ENCODE data around the gene DERL2.
A peak's percentile ranks its signal among the peaks of the same experiment; 100 is the strongest.

The DERL2 gene

DNA sequence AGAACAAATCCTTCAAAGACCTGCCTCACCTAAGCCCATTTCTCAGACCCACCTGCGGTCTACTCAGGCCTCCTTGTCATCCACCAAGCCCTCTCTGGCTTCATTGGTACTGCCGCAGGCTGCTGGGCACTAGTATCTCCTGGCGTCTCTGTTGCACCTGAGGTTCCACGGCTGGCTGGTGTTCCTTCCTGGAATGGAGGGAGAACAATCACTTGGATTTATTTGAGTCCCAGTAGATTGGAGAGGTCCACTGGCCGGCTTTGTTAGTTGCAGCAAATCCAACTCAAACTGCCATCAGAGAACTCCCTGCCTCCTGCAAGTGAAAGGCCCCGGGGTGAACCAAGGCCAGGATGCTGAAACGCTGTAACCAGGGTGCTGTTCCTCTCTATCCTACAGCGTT, 15.7 kb upstream of the DERL2 start:
- no peak for DNase-seq (ENCODE audit: low read depth)

- peak; percentile 66 for DNase-seq (ENCODE audit: low read depth)
These were observed 14.8 kb upstream of the DERL2 start for GRCh38 chr17:5500589-5501391.

- no peak for DNase-seq (ENCODE audit: low read depth)
These were observed 14.2 kb upstream of the DERL2 start for GRCh38 chr17:5500247-5500588.

DNA sequence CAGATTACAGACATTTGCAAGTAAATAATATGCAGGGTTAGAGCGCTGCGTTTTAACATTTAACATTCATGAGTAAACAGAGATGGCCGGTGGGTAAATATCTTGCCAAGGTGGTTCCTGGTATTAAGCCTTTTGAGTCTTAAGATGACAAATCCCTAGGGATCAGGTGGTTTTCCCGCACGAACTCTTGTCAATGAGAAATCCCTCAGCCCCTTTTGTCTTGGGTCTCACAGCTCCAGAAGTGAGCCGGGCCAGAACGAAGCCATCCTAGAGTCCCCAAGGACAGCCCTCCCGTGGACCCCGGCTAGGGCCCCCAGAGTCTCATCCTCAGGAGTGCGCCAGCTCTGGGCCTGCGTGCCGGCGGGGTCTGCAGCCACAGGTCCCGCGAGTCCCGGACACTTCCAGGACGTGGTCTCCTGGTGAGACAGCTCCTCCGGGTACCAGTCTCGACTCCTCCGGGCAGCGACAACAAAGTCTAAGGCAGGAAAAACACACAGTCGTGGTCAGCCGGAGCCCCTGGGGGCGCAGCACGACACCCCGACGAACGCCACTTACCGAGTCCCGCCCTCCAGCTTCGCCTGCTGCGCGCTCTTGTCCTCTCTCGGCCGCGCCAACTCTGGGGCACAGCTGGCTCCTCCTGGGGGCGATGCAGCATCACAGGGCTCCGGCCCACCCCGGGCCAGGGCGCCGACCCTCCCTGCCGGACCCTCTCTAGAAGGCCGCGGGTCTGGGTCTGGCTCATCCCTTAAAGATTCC, 13.7 kb upstream of the DERL2 start:
- DNase-seq (ENCODE audit: low read depth), result no peak

DNA sequence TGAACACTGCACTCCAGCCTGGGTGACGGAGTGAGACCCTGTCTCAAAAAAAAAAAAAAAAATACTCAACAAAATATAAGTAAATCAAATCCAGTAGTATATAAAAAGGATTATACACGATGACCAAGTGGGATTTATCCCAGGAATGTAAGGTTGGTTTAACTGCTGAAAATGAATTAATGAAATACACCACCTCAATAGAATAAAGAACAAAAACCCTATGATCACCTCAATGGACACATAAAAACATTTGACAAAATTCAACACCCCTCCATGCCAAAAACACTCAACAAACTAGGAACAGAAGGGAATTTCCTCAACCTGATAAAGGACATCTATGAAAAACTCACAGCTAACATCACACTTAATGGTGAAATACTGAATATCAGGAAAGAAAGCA, 7.0 kb upstream of the DERL2 start:
- DNase-seq (ENCODE audit: low read depth), result no peak

DNA sequence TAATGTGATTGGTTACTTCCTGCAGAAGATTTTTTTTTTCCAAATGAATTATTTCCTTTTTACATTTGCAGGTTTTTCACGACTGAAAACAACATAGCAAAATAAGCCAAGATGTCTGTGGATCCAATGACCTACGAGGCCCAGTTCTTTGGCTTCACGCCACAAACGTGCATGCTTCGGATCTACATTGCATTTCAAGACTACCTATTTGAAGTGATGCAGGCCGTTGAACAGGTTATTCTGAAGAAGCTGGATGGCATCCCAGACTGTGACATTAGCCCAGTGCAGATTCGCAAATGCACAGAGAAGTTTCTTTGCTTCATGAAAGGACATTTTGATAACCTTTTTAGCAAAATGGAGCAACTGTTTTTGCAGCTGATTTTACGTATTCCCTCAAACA, 2.8 kb upstream of the DERL2 start:
- no peak for DNase-seq (ENCODE audit: low read depth)

DNA sequence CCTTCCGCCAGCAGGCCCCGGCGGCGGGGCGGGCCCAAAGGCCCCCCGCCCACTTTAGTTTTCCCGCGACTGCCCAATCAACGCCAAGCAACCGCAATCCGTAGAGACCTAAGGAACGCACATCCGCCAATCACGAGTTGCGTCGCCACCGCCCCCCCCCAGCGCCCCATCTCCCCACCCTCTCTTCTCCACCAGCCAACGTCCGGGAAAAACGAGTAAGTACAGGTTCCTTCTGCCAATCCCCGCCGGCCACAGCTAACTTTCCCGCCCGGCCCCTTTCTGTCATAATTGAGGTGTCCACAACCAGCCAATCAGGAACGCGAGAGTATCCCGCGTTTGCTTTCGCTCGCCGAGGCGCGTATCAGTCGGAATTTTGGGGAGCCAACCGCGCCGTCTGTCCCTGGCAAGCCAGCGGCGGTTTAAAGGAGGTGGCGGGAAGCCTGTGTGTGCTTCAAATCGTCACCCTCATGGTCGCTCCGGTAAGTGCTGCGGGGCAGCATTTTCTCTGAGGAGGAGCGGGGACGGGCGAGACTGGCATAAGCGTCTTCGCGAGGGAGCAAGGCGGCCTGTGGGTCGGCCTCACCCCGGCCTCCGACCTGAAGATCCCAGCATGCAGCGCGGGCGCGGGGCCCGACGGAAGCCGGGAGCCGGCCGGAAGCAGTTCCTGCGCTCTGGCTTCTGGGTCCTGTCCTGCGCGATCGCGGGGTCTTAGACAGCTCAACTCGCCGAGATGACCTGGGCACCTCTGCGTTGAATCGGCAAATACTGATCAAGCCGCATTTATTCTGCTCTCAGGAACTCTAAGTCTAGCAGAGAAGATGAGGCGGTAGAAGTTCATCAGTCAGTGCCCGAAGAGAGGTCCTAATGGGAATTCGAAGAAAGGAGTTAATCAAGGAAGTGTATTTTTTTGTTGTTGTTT, 487 bp upstream of the DERL2 start, which contains the start of gene MIS12:
TSS of gene MIS12 (plus strand) at position 361 of the 919 bp plus-strand sequence. CDS start 2,297 bp downstream, outside the sequence.
- DNase-seq (ENCODE audit: low read depth), result peak; percentile 96

GRCh38 chr17:5481451-5481850, 4.5 kb downstream of the DERL2 start:
- DNase-seq (ENCODE audit: low read depth), result no peak

GRCh38 chr17:5480962-5481361, 5.0 kb downstream of the DERL2 start:
- DNase-seq (ENCODE audit: low read depth), result no peak

DNA sequence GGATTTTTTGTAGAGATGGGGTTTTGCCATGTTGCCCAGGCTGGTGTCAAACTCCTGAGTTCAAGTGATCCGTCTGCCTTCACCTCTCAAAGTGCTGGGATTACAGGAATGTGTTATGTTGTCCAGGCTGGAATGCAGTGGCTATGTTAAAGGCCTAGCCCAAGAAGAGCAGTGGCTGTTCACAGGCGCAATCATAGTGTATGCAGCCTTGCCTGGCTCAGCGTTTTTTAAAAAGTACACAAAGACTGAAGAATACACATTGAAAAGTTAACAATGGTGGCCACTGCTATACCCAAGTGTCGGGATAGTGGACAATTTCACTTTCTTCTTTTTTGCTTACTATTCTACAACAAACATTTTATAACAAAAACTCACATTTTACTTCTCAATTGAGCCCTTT, 7.0 kb downstream of the DERL2 start:
- DNase-seq (ENCODE audit: low read depth), result no peak

GRCh38 chr17:5473906-5474305, 12.1 kb downstream of the DERL2 start:
- no peak for DNase-seq (ENCODE audit: low read depth)

DNA sequence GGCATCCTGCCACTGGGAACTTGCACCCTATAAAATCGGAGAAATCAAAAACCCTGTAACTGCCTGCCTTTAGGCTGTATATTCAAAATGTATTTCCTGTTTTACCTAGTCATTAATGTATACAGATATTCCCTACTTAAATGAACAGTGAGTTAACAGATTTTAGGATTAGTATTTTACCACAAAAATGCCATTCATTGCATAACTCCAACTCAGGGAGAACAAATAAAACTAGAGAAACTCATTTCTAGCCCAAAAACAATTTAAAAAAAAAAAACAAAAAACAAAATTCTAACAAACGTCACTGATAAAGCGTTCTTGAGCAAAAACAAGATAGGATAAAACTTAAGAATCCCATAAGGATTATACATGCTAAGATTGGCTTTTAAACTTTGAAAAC, 13.5 kb downstream of the DERL2 start:
- DNase-seq (ENCODE audit: low read depth), result no peak

GRCh38 chr17:5468075-5468473, 17.9 kb downstream of the DERL2 start:
- DNase-seq (ENCODE audit: low read depth), result peak; percentile 32

GRCh38 chr17:5467416-5467815, 18.6 kb downstream of the DERL2 start:
- DNase-seq (ENCODE audit: low read depth), result no peak

DNA sequence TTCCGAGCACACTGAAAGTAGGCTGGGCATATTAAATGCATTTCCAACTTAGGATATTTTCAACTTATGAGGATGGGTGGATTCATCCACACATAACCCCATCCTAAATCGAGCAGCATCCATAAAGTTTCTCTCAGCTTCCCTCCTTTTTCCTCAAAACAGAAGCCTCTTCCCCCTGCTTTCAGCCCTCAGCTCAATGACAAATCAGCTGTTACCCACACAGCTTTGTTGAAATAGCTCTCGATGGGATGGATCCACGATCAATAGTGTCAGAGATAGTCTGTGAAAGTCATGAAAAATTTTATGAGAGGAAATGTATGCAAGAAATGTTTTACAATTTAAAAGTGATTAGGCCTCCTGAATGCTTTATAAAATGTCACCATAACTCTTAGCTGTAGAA, 19.7 kb downstream of the DERL2 start:
- DNase-seq (ENCODE audit: low read depth), result no peak

DNA sequence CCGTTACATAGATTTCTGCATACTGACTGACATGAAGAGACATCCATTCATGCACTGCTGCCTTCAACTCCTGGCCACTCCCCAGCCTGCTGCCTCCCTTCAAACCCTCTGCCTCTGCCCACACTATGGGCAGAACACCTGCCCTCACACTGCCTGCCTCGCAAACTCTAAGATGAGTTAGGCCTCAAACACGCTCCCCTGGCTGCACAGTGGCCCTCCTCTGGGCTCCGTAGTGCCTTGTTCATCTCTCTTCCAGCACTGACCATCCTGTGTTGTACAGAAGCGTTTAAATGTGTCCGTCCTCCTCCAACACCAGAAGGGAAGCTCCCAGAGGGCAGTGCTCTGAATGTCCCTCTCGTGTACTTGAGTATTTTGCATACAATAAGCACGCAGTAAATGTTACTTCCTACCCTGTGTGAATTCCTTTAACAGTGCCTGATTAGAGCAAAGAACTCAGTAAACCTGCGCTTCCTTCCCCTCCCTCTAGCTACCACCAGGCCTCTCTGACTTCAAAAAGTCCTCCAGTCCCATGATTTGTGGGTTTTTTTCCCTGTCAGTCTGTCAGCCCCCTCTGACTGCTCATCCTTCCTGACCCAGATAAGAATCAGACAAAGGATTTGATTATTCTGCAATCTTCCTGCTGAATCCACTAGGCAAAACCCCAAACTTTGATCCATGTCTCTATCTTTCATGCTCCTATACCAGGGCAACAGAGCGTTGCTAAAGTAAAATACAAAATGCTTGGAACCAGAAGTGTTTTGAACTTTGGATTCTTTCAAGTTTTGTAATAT, 21.1 kb downstream of the DERL2 start:
- DNase-seq (ENCODE audit: low read depth), result no peak

GRCh38 chr17:5446786-5447185, 39.2 kb downstream of the DERL2 start:
- no peak for DNase-seq (ENCODE audit: low read depth)

- DNase-seq (ENCODE audit: low read depth), result no peak
These were observed 41.8 kb downstream of the DERL2 start for GRCh38 chr17:5444209-5444608.

DNA sequence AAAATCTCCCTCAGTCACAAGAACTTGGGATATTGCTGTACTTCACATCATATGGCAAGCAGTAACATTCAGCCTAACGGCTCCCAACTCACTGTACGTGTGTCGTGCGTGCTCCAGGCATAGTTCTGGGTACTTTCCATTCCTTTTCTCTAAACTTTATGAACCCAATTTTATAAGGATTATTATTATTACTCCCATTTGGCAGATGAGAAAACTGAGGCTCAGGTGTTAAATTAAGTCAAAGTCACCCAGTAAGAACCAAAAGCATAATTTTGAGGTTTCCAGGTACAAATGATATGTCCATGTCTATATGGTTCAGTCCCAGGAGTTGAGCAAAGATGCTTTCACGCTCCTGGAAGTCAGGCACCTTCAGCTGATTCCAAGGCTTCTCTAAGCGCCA, 42.2 kb downstream of the DERL2 start:
- no peak for DNase-seq (ENCODE audit: low read depth)

DNA sequence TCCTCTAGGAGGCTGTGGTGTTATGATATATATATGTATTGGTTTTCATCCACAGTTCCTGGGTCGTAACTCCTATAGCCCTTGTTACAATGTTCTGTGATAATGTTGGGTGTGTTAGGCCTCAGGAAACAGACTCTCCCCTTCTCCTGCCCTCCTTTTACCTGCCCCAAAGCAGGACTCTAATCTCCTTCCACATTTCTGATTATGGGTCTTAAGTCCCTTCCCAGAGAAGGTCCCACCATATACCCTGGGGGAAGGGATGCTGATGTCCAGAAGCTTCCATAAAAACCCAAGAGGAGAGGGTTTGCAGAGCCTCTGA, 46.6 kb downstream of the DERL2 start:
- no peak for DNase-seq (ENCODE audit: low read depth)

DNA sequence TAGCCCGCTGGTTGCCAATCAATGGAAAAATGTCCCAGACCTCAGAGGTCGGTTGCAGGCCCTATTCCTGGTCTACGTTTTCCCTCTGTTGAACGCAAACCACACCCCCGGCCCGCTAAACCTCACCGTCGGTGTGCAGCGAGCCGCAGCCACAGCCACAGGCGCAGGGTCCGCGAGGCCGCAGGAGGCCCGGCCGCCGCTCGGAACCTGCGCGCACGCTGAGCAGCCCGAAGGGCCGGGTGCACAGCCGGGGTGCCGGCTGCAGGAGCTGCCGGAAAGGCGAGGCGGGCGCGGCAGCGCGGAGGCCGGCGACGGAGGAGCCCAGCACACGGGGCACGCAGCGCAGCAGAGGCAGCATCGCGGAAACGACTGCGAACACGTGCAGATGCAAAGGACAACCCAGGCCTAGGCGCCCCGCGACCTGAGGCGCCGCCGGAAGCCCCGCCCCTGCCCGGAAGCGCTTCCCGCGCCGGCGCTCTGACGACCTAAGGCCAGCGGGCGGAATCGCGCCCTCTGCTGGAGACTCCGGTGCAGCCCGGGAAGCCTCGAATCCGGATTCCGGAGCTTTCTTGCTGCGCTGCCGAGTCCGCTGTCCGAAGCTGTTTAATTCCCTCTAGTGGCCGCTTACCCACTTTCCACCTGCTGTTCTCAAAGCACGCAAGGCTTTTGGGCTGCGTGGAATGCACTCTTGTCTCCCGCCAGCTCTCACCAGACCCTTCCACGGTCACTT, 47.1 kb downstream of the DERL2 start, which contains the start of gene C1QBP:
TSS of gene C1QBP (minus strand) at position 440 of the 730 bp plus-strand sequence. CDS start at position 358, 82 bp downstream.
- peak; percentile 87 for DNase-seq (ENCODE audit: low read depth)

All from stimulated activated CD4-positive, alpha-beta T cell treated with anti-CD3 and anti-CD28 coated beads, Interleukin-2, amount 100 ng/mL, for 4 hours (primary cell).